HCT116 (cell line): ENCODE results near the gene ARL6IP4. TPM values are rescaled to one million over a fixed set of nuclear protein-coding genes. Genes with fewer than 3 reads are reported as not detected.

Experiments used
- ATAC-seq: fragments of 200-7000 bp; cut with Tn5 transposase; 2 replicates; pipeline ENCODE4 v1.9.1; 2020; ENCODE audit warnings: mild to moderate bottlenecking, moderate library complexity
- BruUV-seq: library from RNA; stranded (reverse); fragments of 400-500 nt; replicated peaks from 2 replicates; lab custom pipeline; 2021; lab: Mats Ljungman, UMichigan
- CTCF ChIA-PET: fragments of 300-600 bp; sonication (Branson Sonifier 250); formaldehyde crosslinking; loops from one replicate; lab custom pipeline; 2021; ENCODE audit warnings: antibody characterized with exemption; lab: Charles Lee
- POLR2A ChIA-PET: fragments of 300-600, 350-600 bp; sonication (Branson Sonifier 250); formaldehyde crosslinking; loops from one replicate; lab custom pipeline; 2021; ENCODE audit warnings: antibody characterized with exemption; lab: Charles Lee
- RAD21 ChIA-PET, 2 experiments: fragments of 300-600 bp; sonication (Branson Sonifier 250); formaldehyde crosslinking; loops; one replicate each; lab custom pipeline; 2023; ENCODE audit warnings: low total read pairs in 2 of 2; ENCODE audit not compliant: uncharacterized antibody in 2 of 2, unreplicated experiment in 2 of 2, low non-redundant PET in 1 of 2; lab: Charles Lee
- DNase-seq: peaks from one replicate; pipeline ENCODE4 v3.0.0-alpha.2; 2010; ENCODE audit warnings: low read depth, low spot score
- H2AFZ ChIP-seq: fragments of 200-600 bp; shearing (Covaris generic), sonication (generic); 2 replicates; pipeline ENCODE4 v1.6.1; 2017; ENCODE audit warnings: low read depth, mixed run types, mixed read lengths, antibody characterized with exemption, low read length; ENCODE audit not compliant: poor library complexity, severe bottlenecking
- H3K27ac ChIP-seq: 2 replicates; pipeline ENCODE4 v1.5.1; 2012; ENCODE audit warnings: low read depth, low read length
- H3K27me3 ChIP-seq: fragments of 200-600 bp; sonication (generic); 2 replicates; pipeline ENCODE4 v1.6.1; 2016; ENCODE audit warnings: mixed run types, low read length, mixed read lengths; ENCODE audit not compliant: insufficient read depth
- H3K36me3 ChIP-seq, 2 experiments: fragments of 200-500 bp in 1 of 2; fragments of 200-600 bp in 1 of 2; sonication (Bioruptor generic) in 1 of 2; sonication (generic) in 1 of 2; 2 replicates each; pipeline versions ENCODE4 v1.5.1 to v1.6.1; 2014 to 2016; ENCODE audit warnings: low read length in 2 of 2, inconsistent platforms in 1 of 2, mixed read lengths in 1 of 2, mixed run types in 1 of 2; ENCODE audit not compliant: insufficient read depth in 2 of 2, control insufficient read depth in 1 of 2
- H3K4me1 ChIP-seq, 2 experiments: fragments of 200-600 bp in 1 of 2; sonication (generic) in 1 of 2; 2 replicates each; pipeline versions ENCODE4 v1.5.1 to v1.6.1; 2012 to 2017; ENCODE audit warnings: low read length in 2 of 2, inconsistent platforms in 1 of 2, mild to moderate bottlenecking in 1 of 2, mixed read lengths in 1 of 2, mixed run types in 1 of 2, moderate library complexity in 1 of 2; ENCODE audit not compliant: insufficient read depth in 2 of 2, control insufficient read depth in 1 of 2
- H3K4me2 ChIP-seq: fragments of 200-600 bp; sonication (generic); 2 replicates; pipeline ENCODE4 v1.6.1; 2017; ENCODE audit warnings: mixed run types, low read length, mixed read lengths
- H3K4me3 ChIP-seq, 2 experiments: fragments of 200-600 bp in 1 of 2; sonication (generic) in 1 of 2; replicated peaks in 1 of 2; 2 replicates each; pipeline ENCODE4 v1.5.1; 2011 to 2016; ENCODE audit warnings: low read length in 2 of 2, control low read depth in 1 of 2, low read depth in 1 of 2, mild to moderate bottlenecking in 1 of 2, mixed read lengths in 1 of 2, mixed run types in 1 of 2
- H3K79me2 ChIP-seq: fragments of 200-600 bp; sonication (generic); 2 replicates; pipeline ENCODE4 v1.6.1; 2017; ENCODE audit warnings: mild to moderate bottlenecking, mixed run types, low read length, moderate library complexity, mixed read lengths; ENCODE audit not compliant: insufficient read depth
- H3K9ac ChIP-seq: fragments of 200-600 bp; sonication (generic); 2 replicates; pipeline ENCODE4 v1.6.1; 2016; ENCODE audit warnings: low read length, mixed read lengths
- H3K9me2 ChIP-seq: fragments of 200-600 bp; sonication (generic), shearing (Covaris generic); 2 replicates; pipeline ENCODE4 v1.6.1; 2017; ENCODE audit warnings: mixed run types, mild to moderate bottlenecking, moderate library complexity; ENCODE audit not compliant: insufficient read depth
- H3K9me3 ChIP-seq, 2 experiments: fragments of 200-500 bp in 1 of 2; fragments of 200-600 bp in 1 of 2; sonication (Bioruptor generic) in 1 of 2; sonication (generic) in 1 of 2; 2 replicates each; pipeline ENCODE4 v1.6.1; 2014 to 2017; ENCODE audit warnings: low read length in 2 of 2, mixed read lengths in 2 of 2, inconsistent platforms in 1 of 2, low read depth in 1 of 2, mild to moderate bottlenecking in 1 of 2, mixed run types in 1 of 2, moderate library complexity in 1 of 2; ENCODE audit not compliant: control insufficient read depth in 1 of 2, insufficient read depth in 1 of 2
- H4K20me1 ChIP-seq: fragments of 200-600 bp; sonication (generic), shearing (Covaris generic); 2 replicates; pipeline ENCODE4 v1.6.1; 2017; ENCODE audit warnings: mixed run types, mild to moderate bottlenecking, moderate library complexity; ENCODE audit not compliant: insufficient read depth
- CEBPB ChIP-seq: IDR thresholded peaks from 2 replicates; pipeline ENCODE4 v1.6.1; 2012; ENCODE audit warnings: low read depth
- EGR1 ChIP-seq: IDR thresholded peaks from 2 replicates; pipeline ENCODE4 v1.6.1; 2012; ENCODE audit warnings: low read depth
- EZH2phosphoT487 ChIP-seq: fragments of 200-600 bp; IDR thresholded peaks from 2 replicates; pipeline ENCODE4 v1.6.1; 2018; ENCODE audit warnings: antibody characterized with exemption, borderline replicate concordance
- POLR2A ChIP-seq: IDR thresholded peaks from 2 replicates; pipeline ENCODE4 v1.7.0; 2011; ENCODE audit warnings: borderline replicate concordance; ENCODE audit not compliant: insufficient read depth, insufficient read length; ENCODE audit errors: extremely low read depth
- POLR2AphosphoS5 ChIP-seq: IDR thresholded peaks from 2 replicates; pipeline ENCODE4 v1.6.1; 2011; ENCODE audit warnings: mild to moderate bottlenecking, low read depth, low read length, moderate library complexity
- RAD21 ChIP-seq: IDR thresholded peaks from 2 replicates; pipeline ENCODE4 v1.6.1; 2012; ENCODE audit warnings: low read depth, mild to moderate bottlenecking
- SIN3A ChIP-seq: IDR thresholded peaks from 2 replicates; pipeline ENCODE4 v1.6.1; 2012; ENCODE audit warnings: low read depth
- SP1 ChIP-seq: IDR thresholded peaks from 2 replicates; pipeline ENCODE4 v1.6.1; 2012; ENCODE audit warnings: low read depth
- SRF ChIP-seq: IDR thresholded peaks from 2 replicates; pipeline ENCODE4 v1.6.1; 2012; ENCODE audit warnings: low read depth
- YY1 ChIP-seq: IDR thresholded peaks from 2 replicates; pipeline ENCODE4 v1.6.1; 2011; ENCODE audit warnings: low read length, low read depth, moderate library complexity, mild to moderate bottlenecking; ENCODE audit not compliant: insufficient replicate concordance; ENCODE audit errors: extremely low read depth
- ZFX ChIP-seq: fragments of 450-650 bp; IDR thresholded peaks from 2 replicates; pipeline ENCODE4 v1.6.1; 2017
- ZNF274 ChIP-seq: fragments of 200-500 bp; sonication (Bioruptor generic); IDR thresholded peaks from 2 replicates; pipeline ENCODE4 v1.6.1; 2014; ENCODE audit warnings: mild to moderate bottlenecking, low read depth, low read length, inconsistent platforms
- intact Hi-C: fragments of 100-400 bp; cut with micrococcal nuclease; formaldehyde crosslinking; loops from 2 replicates; pipeline ENCODE4 v1.10.0; 2022
- total RNA-seq: library from RNA; stranded (reverse); gene quantifications from one replicate; pipeline ENCODE4 v1.2.1, GENCODE V29; 2021; ENCODE audit not compliant: unreplicated experiment
- TF ChIP-seq, protein P1 (sequence below), 3 experiments: fragments of 200-600 bp in 1 of 3; sonication (generic) in 1 of 3; IDR thresholded peaks in 2 of 3; conservative IDR thresholded peaks in 1 of 3; 2 replicates each; pipeline ENCODE4 v1.5.1; 2012 to 2017; ENCODE audit warnings: low read depth in 2 of 3, low read length in 2 of 3, antibody characterized with exemption in 1 of 3, borderline replicate concordance in 1 of 3, control low read depth in 1 of 3, mild to moderate bottlenecking in 1 of 3, mixed read lengths in 1 of 3, mixed run types in 1 of 3, moderate library complexity in 1 of 3; ENCODE audit not compliant: insufficient read depth in 1 of 3
- TF ChIP-seq, protein P2 (sequence below): IDR thresholded peaks from 2 replicates; pipeline ENCODE4 v1.6.1; 2012
- TF ChIP-seq, protein P3 (sequence below): IDR thresholded peaks from 2 replicates; pipeline ENCODE4 v1.6.1; 2012

ARL6IP4 gene
- total RNA-seq, 1 experiment from 2014 or later = 128 TPM

DNA sequence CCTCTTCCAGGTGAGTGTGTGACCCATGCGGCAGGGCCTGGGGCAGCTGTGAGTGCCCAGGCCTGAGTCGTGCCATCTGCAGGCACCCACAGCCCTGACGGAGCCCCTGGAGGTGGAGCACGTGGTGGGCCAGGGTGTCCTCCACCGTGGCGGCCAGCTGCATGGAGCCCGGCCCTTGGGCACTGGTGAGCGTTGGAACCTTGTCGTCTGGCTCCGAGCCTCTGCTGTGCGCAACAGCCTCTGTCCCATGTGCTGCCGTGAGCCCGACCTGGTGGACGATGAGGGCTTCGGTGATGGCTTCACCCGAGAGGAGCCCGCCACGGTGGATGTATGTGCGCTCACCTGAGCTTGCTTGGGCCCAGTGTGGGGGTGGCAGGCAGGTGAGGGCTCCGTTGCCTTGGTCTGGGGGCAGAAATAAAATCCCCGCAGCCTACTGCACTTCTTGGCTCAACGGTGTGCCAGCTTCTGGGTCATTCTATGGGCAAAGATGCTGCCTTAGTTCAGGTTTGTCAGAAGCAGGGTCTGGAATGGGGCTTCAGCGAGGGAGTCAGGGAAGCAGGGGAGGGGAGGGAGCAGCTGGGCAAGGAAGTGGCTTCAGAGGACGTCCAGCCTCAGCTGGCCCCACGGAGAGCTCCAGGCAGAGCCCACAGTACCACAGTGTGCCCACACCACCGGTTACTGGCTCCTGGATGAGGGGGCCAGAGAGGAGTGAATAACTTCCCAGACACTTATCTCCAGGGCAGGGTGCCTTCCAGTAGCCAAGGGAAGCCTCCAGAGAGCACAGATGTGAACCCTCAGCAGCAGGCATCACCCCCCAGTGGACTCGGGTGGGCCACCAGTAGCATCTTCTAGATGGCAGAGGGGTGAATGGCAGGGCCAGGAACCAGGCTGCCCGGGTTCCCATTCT lies 1.2 kb upstream of the ARL6IP4 start:
- peaks cover 2 to 7% of the 10 kb centered on the region in 2 experiments; a peak in 3 of 4 replicates for H3K36me3 ChIP-seq
- ChIA-PET POLR2A (interaction anchor here (0.8 to 1.0 kb wide), 2 partner anchors 8 to 254 kb away, joined by 3 to 4 read pairs; partner anchors contain the start of genes MPHOSPH9 and MTRFR), RAD21 (no interaction called here), CTCF (no interaction called here)
- peak overlapping the region; percentile 90 to 91 for H3K4me3 ChIP-seq
- intact Hi-C loops = loop anchor here (10.0 kb wide), 1 partner anchor 166 kb away; no protein-coding TSS in a partner anchor
- H3K4me1 ChIP-seq = peaks cover 21 to 33% of the 10 kb centered on the region in 2 experiments
- ATAC-seq = no peak
- H4K20me1 ChIP-seq = no peaks in the 10 kb centered on the region
- H3K27me3 ChIP-seq = no peaks in the 10 kb centered on the region
- DNase-seq = no peak
- H3K4me2 ChIP-seq = peak overlapping the region; percentile 100
- H2AFZ ChIP-seq = no peak overlapping the region
- peak overlapping the region; percentile 92 for H3K9ac ChIP-seq
- peaks cover 48% of the 10 kb centered on the region for H3K79me2 ChIP-seq
- H3K9me3 ChIP-seq = no peaks in the 10 kb centered on the region
- H3K9me2 ChIP-seq = no peaks in the 10 kb centered on the region
- BruUV-seq = no TSS peak
- peak overlapping the region; percentile 88 for H3K27ac ChIP-seq
- TF ChIP-seq ZNF274 (no peak), SIN3A (no peak), SRF (no peak), POLR2A (no peak), ZFX (no peak), EGR1 (no peak), EZH2phosphoT487 (no peak), SP1 (no peak), POLR2AphosphoS5 (no peak; the same call in 1 of the 2 replicates), CEBPB (no peak), RAD21 (no peak), YY1 (no peak)
- TF ChIP-seq, protein P1, sequence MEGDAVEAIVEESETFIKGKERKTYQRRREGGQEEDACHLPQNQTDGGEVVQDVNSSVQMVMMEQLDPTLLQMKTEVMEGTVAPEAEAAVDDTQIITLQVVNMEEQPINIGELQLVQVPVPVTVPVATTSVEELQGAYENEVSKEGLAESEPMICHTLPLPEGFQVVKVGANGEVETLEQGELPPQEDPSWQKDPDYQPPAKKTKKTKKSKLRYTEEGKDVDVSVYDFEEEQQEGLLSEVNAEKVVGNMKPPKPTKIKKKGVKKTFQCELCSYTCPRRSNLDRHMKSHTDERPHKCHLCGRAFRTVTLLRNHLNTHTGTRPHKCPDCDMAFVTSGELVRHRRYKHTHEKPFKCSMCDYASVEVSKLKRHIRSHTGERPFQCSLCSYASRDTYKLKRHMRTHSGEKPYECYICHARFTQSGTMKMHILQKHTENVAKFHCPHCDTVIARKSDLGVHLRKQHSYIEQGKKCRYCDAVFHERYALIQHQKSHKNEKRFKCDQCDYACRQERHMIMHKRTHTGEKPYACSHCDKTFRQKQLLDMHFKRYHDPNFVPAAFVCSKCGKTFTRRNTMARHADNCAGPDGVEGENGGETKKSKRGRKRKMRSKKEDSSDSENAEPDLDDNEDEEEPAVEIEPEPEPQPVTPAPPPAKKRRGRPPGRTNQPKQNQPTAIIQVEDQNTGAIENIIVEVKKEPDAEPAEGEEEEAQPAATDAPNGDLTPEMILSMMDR (IDR thresholded peaks at IDR 0.05 in 2 of 3, conservative IDR thresholded peaks at IDR 0.05 in 1 of 3; ENCODE audit: borderline replicate concordance in 1 of 3, insufficient read depth in 1 of 3, low read depth in 2 of 3, low read length in 2 of 3) = no peak
- TF ChIP-seq, protein P2, sequence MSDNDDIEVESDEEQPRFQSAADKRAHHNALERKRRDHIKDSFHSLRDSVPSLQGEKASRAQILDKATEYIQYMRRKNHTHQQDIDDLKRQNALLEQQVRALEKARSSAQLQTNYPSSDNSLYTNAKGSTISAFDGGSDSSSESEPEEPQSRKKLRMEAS = no peak
- TF ChIP-seq, protein P3, sequence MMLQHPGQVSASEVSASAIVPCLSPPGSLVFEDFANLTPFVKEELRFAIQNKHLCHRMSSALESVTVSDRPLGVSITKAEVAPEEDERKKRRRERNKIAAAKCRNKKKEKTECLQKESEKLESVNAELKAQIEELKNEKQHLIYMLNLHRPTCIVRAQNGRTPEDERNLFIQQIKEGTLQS = no peak
